CD14-positive monocyte (primary cell): ENCODE results near the gene RBKS. TPM values are rescaled to one million over a fixed set of nuclear protein-coding genes. Genes with fewer than 3 reads are reported as not detected.
A peak's percentile ranks its signal among the peaks of the same experiment; 100 is the strongest.

Source experiments
- DNase-seq, 3 donors: peaks; one replicate each; pipeline ENCODE4 v3.0.0-alpha.2; 2011 to 2022
- H2AFZ ChIP-seq: 2 replicates; pipeline ENCODE4 v1.6.0; 2012; ENCODE audit warnings: mild to moderate bottlenecking, low read depth, low read length, inconsistent platforms; ENCODE audit not compliant: insufficient read depth, poor library complexity, severe bottlenecking
- H3K27ac ChIP-seq, 2 donors: 1 replicate in 1 of 2; 2 replicates in 1 of 2; pipeline ENCODE4 v1.5.1; 2012 to 2013; ENCODE audit warnings: low read length in 2 of 2, control low read depth in 1 of 2, inconsistent platforms in 1 of 2, low read depth in 1 of 2, mild to moderate bottlenecking in 1 of 2
- H3K27me3 ChIP-seq, 2 donors: one replicate each; pipeline versions ENCODE4 v1.6.0 to v1.6.1; 2011 to 2013; ENCODE audit warnings: low read length in 2 of 2; ENCODE audit not compliant: control insufficient read depth in 2 of 2, insufficient read depth in 2 of 2
- H3K36me3 ChIP-seq, 2 donors: replicated peaks in 1 of 2; 1 replicate in 1 of 2; 2 replicates in 1 of 2; pipeline versions ENCODE4 v1.5.1 to v1.6.1; 2012 to 2013; ENCODE audit warnings: low read length in 2 of 2, control low read depth in 1 of 2, inconsistent platforms in 1 of 2, mild to moderate bottlenecking in 1 of 2; ENCODE audit not compliant: insufficient read depth in 2 of 2, control insufficient read depth in 1 of 2
- H3K4me1 ChIP-seq, 2 donors: 1 replicate in 1 of 2; 2 replicates in 1 of 2; pipeline versions ENCODE4 v1.5.1 to v1.6.1; 2012 to 2013; ENCODE audit warnings: low read length in 2 of 2, control low read depth in 1 of 2, inconsistent platforms in 1 of 2, mild to moderate bottlenecking in 1 of 2, moderate library complexity in 1 of 2; ENCODE audit not compliant: insufficient read depth in 2 of 2, control insufficient read depth in 1 of 2
- H3K4me2 ChIP-seq: replicated peaks from 2 replicates; pipeline ENCODE3; 2012; ENCODE audit warnings: low read length, moderate library complexity, mild to moderate bottlenecking; ENCODE audit not compliant: poor library complexity, severe bottlenecking; ENCODE audit errors: extremely low read depth
- H3K4me3 ChIP-seq, 3 experiments: fragments of 200-600 bp in 1 of 3; sonication (generic) in 1 of 3; replicated peaks in 1 of 3; 1 replicate in 2 of 3; 2 replicates in 1 of 3; pipeline ENCODE4 v1.5.1; 2011 to 2013; ENCODE audit warnings: low read length in 3 of 3, mild to moderate bottlenecking in 3 of 3, control low read depth in 2 of 3, low read depth in 2 of 3, inconsistent platforms in 1 of 3, moderate library complexity in 1 of 3
- H3K79me2 ChIP-seq: 2 replicates; pipeline ENCODE4 v1.6.0; 2012; ENCODE audit warnings: mild to moderate bottlenecking, control low read depth, inconsistent platforms, low read length, moderate library complexity; ENCODE audit not compliant: insufficient read depth
- H3K9ac ChIP-seq: 2 replicates; pipeline ENCODE4 v1.6.0; 2017; ENCODE audit warnings: low read length, mild to moderate bottlenecking; ENCODE audit not compliant: insufficient read depth, poor library complexity, severe bottlenecking
- H3K9me3 ChIP-seq, 2 donors: replicated peaks in 1 of 2; 1 replicate in 1 of 2; 2 replicates in 1 of 2; pipeline versions ENCODE4 v1.5.1 to v1.6.1; 2012 to 2013; ENCODE audit warnings: low read length in 2 of 2, control low read depth in 1 of 2; ENCODE audit not compliant: control insufficient read depth in 1 of 2, insufficient read depth in 1 of 2
- H4K20me1 ChIP-seq: 2 replicates; pipeline ENCODE4 v1.6.0; 2012; ENCODE audit warnings: mild to moderate bottlenecking, low read length, control low read depth, moderate library complexity; ENCODE audit not compliant: insufficient read depth
- H3K27ac Mint-ChIP-seq, 7 donors: one replicate each; pipeline ENCODE4 v1.8.0; 2020; ENCODE audit warnings: mild to moderate bottlenecking in 7 of 7, mixed read lengths in 7 of 7, moderate library complexity in 6 of 7, inconsistent platforms in 2 of 7
- H3K27me3 Mint-ChIP-seq, 3 donors: one replicate each; pipeline ENCODE4 v1.8.0; 2021 to 2022; ENCODE audit warnings: low read depth in 3 of 3, mild to moderate bottlenecking in 3 of 3, mixed read lengths in 3 of 3, moderate library complexity in 3 of 3, inconsistent platforms in 1 of 3
- H3K36me3 Mint-ChIP-seq, 2 donors: one replicate each; pipeline ENCODE4 v1.8.0; 2020; ENCODE audit warnings: mixed read lengths in 2 of 2, inconsistent platforms in 1 of 2, mild to moderate bottlenecking in 1 of 2
- H3K4me1 Mint-ChIP-seq: one replicate; pipeline ENCODE4 v1.8.0; 2020; ENCODE audit warnings: mild to moderate bottlenecking, mixed read lengths
- H3K4me3 Mint-ChIP-seq, 2 donors: one replicate each; pipeline ENCODE4 v1.8.0; 2020; ENCODE audit warnings: mild to moderate bottlenecking in 2 of 2, mixed read lengths in 2 of 2, moderate library complexity in 1 of 2
- H3K9me3 Mint-ChIP-seq, 7 donors: one replicate each; pipeline ENCODE4 v1.8.0; 2020 to 2022; ENCODE audit warnings: mixed read lengths in 7 of 7, mild to moderate bottlenecking in 6 of 7, moderate library complexity in 6 of 7, inconsistent platforms in 2 of 7
- WGBS: methylation state at CpG from one replicate; pipeline ENCODE4 v1.1.5; 2013; ENCODE audit warnings: missing lambda C conversion rate; ENCODE audit not compliant: insufficient coverage; 5-methylcytosine and 5-hydroxymethylcytosine counted together
- intact Hi-C, 2 donors: fragments of 100-400 bp; cut with micrococcal nuclease; formaldehyde crosslinking; loops; one replicate each; pipeline versions ENCODE4 v1.15.0 to v1.15.1; 2023
- polyA plus RNA-seq, 3 donors: library from polyadenylated mRNA; depleted of rRNA in 1 of 3; unstranded in 2 of 3; stranded (reverse) in 1 of 3; fragments of 300-500 nt in 2 of 3; fragments of >200 nt in 1 of 3; fragmentation: Illumina TruSeq in 2 of 3; gene quantifications; 1 replicate in 2 of 3; 2 replicates in 1 of 3; pipeline ENCODE4 v1.2.3, GENCODE V29; 2012 to 2021
- TF ChIP-seq, protein P1 (sequence below): fragments of 200-600 bp; IDR thresholded peaks from one replicate; pipeline ENCODE4 v1.8.0; 2022; ENCODE audit warnings: antibody characterized with exemption, mild to moderate bottlenecking

RBKS gene
- polyA plus RNA-seq, 3 donors: 3.9 to 39.1 (median 4.3) TPM

GRCh38 chr2:27878825-27879224, 11.4 kb downstream of the RBKS start:
- Mint-ChIP-seq H3K4me1 (peaks cover 7% of the 10 kb centered on the region), H3K9me3 (peaks cover 17 to 31% (median 26%) of the 10 kb centered on the region in 7 donors), H3K27me3 (peaks cover 0 to 3% (median 1%) of the 10 kb centered on the region in 3 donors), H3K27ac (no peak overlapping the region), H3K4me3 (no peak overlapping the region), H3K36me3 (peaks cover 13% of the 10 kb centered on the region in 2 donors)
- TF ChIP-seq, protein P1, sequence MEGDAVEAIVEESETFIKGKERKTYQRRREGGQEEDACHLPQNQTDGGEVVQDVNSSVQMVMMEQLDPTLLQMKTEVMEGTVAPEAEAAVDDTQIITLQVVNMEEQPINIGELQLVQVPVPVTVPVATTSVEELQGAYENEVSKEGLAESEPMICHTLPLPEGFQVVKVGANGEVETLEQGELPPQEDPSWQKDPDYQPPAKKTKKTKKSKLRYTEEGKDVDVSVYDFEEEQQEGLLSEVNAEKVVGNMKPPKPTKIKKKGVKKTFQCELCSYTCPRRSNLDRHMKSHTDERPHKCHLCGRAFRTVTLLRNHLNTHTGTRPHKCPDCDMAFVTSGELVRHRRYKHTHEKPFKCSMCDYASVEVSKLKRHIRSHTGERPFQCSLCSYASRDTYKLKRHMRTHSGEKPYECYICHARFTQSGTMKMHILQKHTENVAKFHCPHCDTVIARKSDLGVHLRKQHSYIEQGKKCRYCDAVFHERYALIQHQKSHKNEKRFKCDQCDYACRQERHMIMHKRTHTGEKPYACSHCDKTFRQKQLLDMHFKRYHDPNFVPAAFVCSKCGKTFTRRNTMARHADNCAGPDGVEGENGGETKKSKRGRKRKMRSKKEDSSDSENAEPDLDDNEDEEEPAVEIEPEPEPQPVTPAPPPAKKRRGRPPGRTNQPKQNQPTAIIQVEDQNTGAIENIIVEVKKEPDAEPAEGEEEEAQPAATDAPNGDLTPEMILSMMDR: no peak
- intact Hi-C loops: no loop called here
- H2AFZ ChIP-seq: no peak overlapping the region
- H3K9me3 ChIP-seq: peaks cover 0 to 9% of the 10 kb centered on the region in 2 donors
- no peak overlapping the region for H3K4me3 ChIP-seq
- no peaks in the 10 kb centered on the region for H4K20me1 ChIP-seq
- no peak overlapping the region for H3K4me2 ChIP-seq
- DNase-seq: no peak
- no peaks in the 10 kb centered on the region for H3K36me3 ChIP-seq
- no peaks in the 10 kb centered on the region for H3K4me1 ChIP-seq
- no peak overlapping the region for H3K27ac ChIP-seq
- 100% methylated on average over 1 of the region's 2 CpGs for WGBS
- no peaks in the 10 kb centered on the region for H3K79me2 ChIP-seq
- H3K9ac ChIP-seq: no peak overlapping the region
- H3K27me3 ChIP-seq: no peaks in the 10 kb centered on the region

DNA sequence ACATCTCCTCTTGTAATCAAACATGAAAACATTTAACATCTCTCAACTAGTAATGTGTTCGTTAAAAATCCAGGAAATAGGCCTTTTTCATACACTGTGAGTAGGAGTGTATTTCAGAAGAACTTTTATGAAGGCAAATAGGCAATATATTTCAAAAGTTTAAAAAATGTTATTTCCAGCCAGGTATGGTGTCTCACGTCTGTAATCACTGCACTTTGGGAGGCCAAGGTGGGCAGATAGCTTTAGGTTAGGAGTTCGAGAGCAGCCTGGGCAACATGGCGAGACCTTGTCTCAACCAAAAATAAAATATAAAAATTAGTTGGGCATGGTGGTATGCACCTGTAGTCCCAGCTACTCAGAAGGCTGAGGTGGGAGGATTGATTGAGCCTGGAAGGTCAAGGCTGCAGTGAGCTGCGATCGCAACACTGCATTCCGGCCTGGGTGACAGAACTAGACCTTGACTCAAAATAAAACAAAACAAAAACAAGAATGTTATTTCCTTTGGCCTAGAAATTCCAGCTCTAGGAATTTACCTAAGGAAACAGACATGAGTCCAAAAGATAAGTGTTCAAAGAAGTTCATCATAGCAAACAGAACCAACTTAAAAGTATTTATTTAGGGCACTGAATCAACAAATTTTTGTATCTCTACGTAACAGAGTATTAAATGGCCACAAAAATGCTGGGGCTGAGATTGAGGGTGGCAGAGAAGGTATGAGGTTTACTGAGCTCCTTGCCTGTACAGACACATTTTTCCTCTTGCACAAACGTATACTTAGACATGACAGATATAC, 14.9 kb downstream of the RBKS start:
- Histone ChIP-seq H3K79me2 (no peaks in the 10 kb centered on the region), H3K4me3 (no peak overlapping the region), H2AFZ (no peak overlapping the region), H3K4me2 (no peak overlapping the region), H3K27ac (no peak overlapping the region), H3K9me3 (peaks cover 0 to 9% of the 10 kb centered on the region in 2 donors), H3K36me3 (no peaks in the 10 kb centered on the region), H3K27me3 (no peaks in the 10 kb centered on the region), H3K9ac (no peak overlapping the region), H3K4me1 (no peaks in the 10 kb centered on the region), H4K20me1 (no peaks in the 10 kb centered on the region)
- H3K27ac Mint-ChIP-seq: peak overlapping the region in 1 of 7 donors; percentile 10
- DNase-seq: no peak
- WGBS: no CpG with 5 or more reads among the region's 9 CpGs
- H3K4me3 Mint-ChIP-seq: no peak overlapping the region
- peaks cover 12 to 25% (median 20%) of the 10 kb centered on the region in 7 donors for H3K9me3 Mint-ChIP-seq
- intact Hi-C loops: no loop called here
- H3K4me1 Mint-ChIP-seq: peaks cover 7% of the 10 kb centered on the region
- peaks cover 10 to 14% of the 10 kb centered on the region in 2 donors for H3K36me3 Mint-ChIP-seq
- H3K27me3 Mint-ChIP-seq: peaks cover 0 to 1% (median 1%) of the 10 kb centered on the region in 3 donors
- TF ChIP-seq, protein P1: no peak
